ENCODE data around the gene TAS1R2. TPM values are rescaled to one million over a fixed set of nuclear protein-coding genes. Genes with fewer than 3 reads are reported as not detected.

The TAS1R2 gene
- total RNA-seq, 2 experiments from 2014 or later: not detected

- POLR2A ChIA-PET: no interaction called here
- Mint-ChIP-seq H3K27ac (no peak overlapping the region), H3K9me3 (no peaks in the 10 kb centered on the region), H3K4me1 (no peaks in the 10 kb centered on the region), H3K36me3 (no peaks in the 10 kb centered on the region), H3K4me3 (no peak overlapping the region), H3K27me3 (peaks cover 20% of the 10 kb centered on the region)
- DNase-seq: no peak
- ATAC-seq (ENCODE audit: low read depth): no peak
These were observed 42.7 kb downstream of the TAS1R2 start for GRCh38 chr1:18816808-18817207.

GRCh38 chr1:18814874-18815531, 44.5 kb downstream of the TAS1R2 start:
- no peak for DNase-seq
- H3K36me3 Mint-ChIP-seq: no peaks in the 10 kb centered on the region
- peaks cover 30% of the 10 kb centered on the region for H3K27me3 Mint-ChIP-seq
- no peak overlapping the region for H3K4me3 Mint-ChIP-seq
- no peaks in the 10 kb centered on the region for H3K4me1 Mint-ChIP-seq
- H3K27ac Mint-ChIP-seq: no peak overlapping the region
- POLR2A ChIA-PET: no interaction called here
- ATAC-seq (ENCODE audit: low read depth): no peak
- no peaks in the 10 kb centered on the region for H3K9me3 Mint-ChIP-seq

GRCh38 chr1:18814425-18814824, 45.0 kb downstream of the TAS1R2 start:
- DNase-seq (no peak), ATAC-seq (ENCODE audit: low read depth) (no peak)
- Mint-ChIP-seq H3K27me3 (peaks cover 30% of the 10 kb centered on the region), H3K4me3 (no peak overlapping the region), H3K36me3 (no peaks in the 10 kb centered on the region), H3K27ac (no peak overlapping the region), H3K9me3 (no peaks in the 10 kb centered on the region), H3K4me1 (no peaks in the 10 kb centered on the region)
- POLR2A ChIA-PET: no interaction called here

- Mint-ChIP-seq H3K27ac (no peak overlapping the region), H3K4me1 (no peaks in the 10 kb centered on the region), H3K27me3 (peaks cover 30% of the 10 kb centered on the region), H3K36me3 (no peaks in the 10 kb centered on the region), H3K4me3 (no peak overlapping the region), H3K9me3 (no peaks in the 10 kb centered on the region)
- ATAC-seq (ENCODE audit: low read depth): no peak
- no peak for DNase-seq
- POLR2A ChIA-PET: no interaction called here
These were observed 47.0 kb downstream of the TAS1R2 start for GRCh38 chr1:18812453-18812939.

- ATAC-seq (ENCODE audit: low read depth): no peak
- no peak overlapping the region for H3K27ac Mint-ChIP-seq
- H3K9me3 Mint-ChIP-seq: no peaks in the 10 kb centered on the region
- no peak for DNase-seq
- H3K4me1 Mint-ChIP-seq: no peaks in the 10 kb centered on the region
- POLR2A ChIA-PET: no interaction called here
- no peak overlapping the region for H3K4me3 Mint-ChIP-seq
- peaks cover 24% of the 10 kb centered on the region for H3K27me3 Mint-ChIP-seq
- H3K36me3 Mint-ChIP-seq: no peaks in the 10 kb centered on the region
These were observed 47.6 kb downstream of the TAS1R2 start for GRCh38 chr1:18811733-18812452.

- Mint-ChIP-seq H3K9me3 (no peaks in the 10 kb centered on the region), H3K27ac (no peak overlapping the region), H3K4me1 (no peaks in the 10 kb centered on the region), H3K27me3 (peaks cover 24% of the 10 kb centered on the region), H3K4me3 (no peak overlapping the region), H3K36me3 (no peaks in the 10 kb centered on the region)
- POLR2A ChIA-PET: no interaction called here
- ATAC-seq (ENCODE audit: low read depth) (no peak), DNase-seq (no peak)
These were observed 49.2 kb downstream of the TAS1R2 start for GRCh38 chr1:18809953-18810899.

GRCh38 chr1:18808550-18808949, 50.9 kb downstream of the TAS1R2 start:
- POLR2A ChIA-PET: no interaction called here
- Mint-ChIP-seq H3K4me1 (no peaks in the 10 kb centered on the region), H3K9me3 (no peaks in the 10 kb centered on the region), H3K27ac (no peak overlapping the region), H3K27me3 (peaks cover 24% of the 10 kb centered on the region), H3K36me3 (no peaks in the 10 kb centered on the region), H3K4me3 (no peak overlapping the region)
- no peak for DNase-seq
- ATAC-seq (ENCODE audit: low read depth): no peak

GRCh38 chr1:18807334-18808063, 52.0 kb downstream of the TAS1R2 start:
- H3K27me3 Mint-ChIP-seq: peaks cover 24% of the 10 kb centered on the region
- ATAC-seq (ENCODE audit: low read depth): no peak
- no peaks in the 10 kb centered on the region for H3K9me3 Mint-ChIP-seq
- no peaks in the 10 kb centered on the region for H3K4me1 Mint-ChIP-seq
- no peak overlapping the region for H3K27ac Mint-ChIP-seq
- H3K4me3 Mint-ChIP-seq: no peak overlapping the region
- POLR2A ChIA-PET: no interaction called here
- DNase-seq: no peak
- no peaks in the 10 kb centered on the region for H3K36me3 Mint-ChIP-seq

GRCh38 chr1:18805925-18806849, 53.3 kb downstream of the TAS1R2 start:
- H3K27me3 Mint-ChIP-seq: peaks cover 18% of the 10 kb centered on the region
- ATAC-seq (ENCODE audit: low read depth): no peak
- DNase-seq: no peak
- no peaks in the 10 kb centered on the region for H3K36me3 Mint-ChIP-seq
- no peaks in the 10 kb centered on the region for H3K4me1 Mint-ChIP-seq
- no peak overlapping the region for H3K27ac Mint-ChIP-seq
- H3K9me3 Mint-ChIP-seq: no peaks in the 10 kb centered on the region
- POLR2A ChIA-PET: no interaction called here
- H3K4me3 Mint-ChIP-seq: no peak overlapping the region

- Mint-ChIP-seq H3K27me3 (peaks cover 11% of the 10 kb centered on the region), H3K9me3 (no peaks in the 10 kb centered on the region), H3K4me3 (no peak overlapping the region), H3K36me3 (no peaks in the 10 kb centered on the region), H3K27ac (no peak overlapping the region), H3K4me1 (no peaks in the 10 kb centered on the region)
- ATAC-seq (ENCODE audit: low read depth): no peak
- POLR2A ChIA-PET: no interaction called here
- no peak for DNase-seq
These were observed 54.1 kb downstream of the TAS1R2 start for GRCh38 chr1:18805150-18805879.

- POLR2A ChIA-PET: no interaction called here
- Mint-ChIP-seq H3K27ac (no peak overlapping the region), H3K4me3 (no peak overlapping the region), H3K4me1 (no peaks in the 10 kb centered on the region), H3K27me3 (peaks cover 10% of the 10 kb centered on the region), H3K36me3 (no peaks in the 10 kb centered on the region), H3K9me3 (no peaks in the 10 kb centered on the region)
- no peak for ATAC-seq (ENCODE audit: low read depth)
- DNase-seq: no peak
These were observed 55.6 kb downstream of the TAS1R2 start for GRCh38 chr1:18803851-18804250.

Measured in activated naive CD8-positive, alpha-beta T cell treated with anti-CD3 and anti-CD28 coated beads, Interleukin-2, amount 10 ng/mL, durations not matched to agents 7 days and 5 days (primary cell).